Measurements from ENCODE around the gene RHOC. TPM values are rescaled to one million over a fixed set of nuclear protein-coding genes. Genes with fewer than 3 reads are reported as not detected.

Gene RHOC
- total RNA-seq, 1 experiment from 2014 or later, result 253 TPM

- no peak for DNase-seq (ENCODE audit: unreplicated experiment)
- TF ChIP-seq CTCF (IDR thresholded peaks at IDR 0.05; ENCODE audit: unreplicated experiment), result no peak
- Mint-ChIP-seq H3K27ac (ENCODE audit: low read depth, unreplicated experiment) (no peak overlapping the region), H3K4me1 (ENCODE audit: insufficient read depth, unreplicated experiment) (peaks cover 2% of the 10 kb centered on the region), H3K36me3 (ENCODE audit: insufficient read depth, unreplicated experiment) (peaks cover 87% of the 10 kb centered on the region), H3K9me3 (ENCODE audit: unreplicated experiment) (no peaks in the 10 kb centered on the region), H3K27me3 (ENCODE audit: insufficient read depth, unreplicated experiment) (no peaks in the 10 kb centered on the region), H3K4me3 (ENCODE audit: unreplicated experiment) (no peak overlapping the region)
- CTCF ChIA-PET, result interaction anchor here (0.5 to 3.9 kb wide), 6 partner anchors 18 to 82 kb away, joined by 3 to 22 read pairs (median 4); partner anchors contain the start of gene MOV10
- BruUV-seq (replicated peaks), result no TSS peak
- intact Hi-C loops (cut with micrococcal nuclease), result no loop called here
- POLR2A ChIA-PET, result interaction anchor here (0.6 to 2.8 kb wide), 6 partner anchors 8 to 137 kb away, joined by 3 to 8 read pairs (median 4); partner anchors contain the start of gene ST7L
These were observed 55.7 kb downstream of the RHOC start for GRCh38 chr1:112651205-112651604.

Other genes with a start within 250 kb of the RHOC start
- 0.75 and 1.7 TPM in 2 replicates for gene WNT2B, start 198.2 kb downstream of the RHOC start, total RNA-seq (2022)
- 25.5 and 29.1 TPM in 2 replicates for gene ST7L, start 88.0 kb downstream of the RHOC start, total RNA-seq (2022)
- gene CAPZA1, start 87.3 kb downstream of the RHOC start, total RNA-seq (2022), result 150 and 174 TPM in 2 replicates
- gene MOV10, start 32.5 kb downstream of the RHOC start, total RNA-seq (2022), result 54.9 and 55.6 TPM in 2 replicates
- 0.88 and 1.5 TPM in 2 replicates for gene PPM1J, start 8.2 kb upstream of the RHOC start, total RNA-seq (2022)
- gene SLC16A1, start 249.1 kb upstream of the RHOC start, total RNA-seq (2022), result 142 and 148 TPM in 2 replicates

Measured in MCF 10A (cell line).